NCI-H1417 (cell line): ENCODE measurements around the gene COL8A2.

Source experiments
- DNase-seq, 3 experiments: peaks; one replicate each; lab custom pipeline; 2025; lab: John Stamatoyannopoulos, UW

COL8A2 gene

DNA sequence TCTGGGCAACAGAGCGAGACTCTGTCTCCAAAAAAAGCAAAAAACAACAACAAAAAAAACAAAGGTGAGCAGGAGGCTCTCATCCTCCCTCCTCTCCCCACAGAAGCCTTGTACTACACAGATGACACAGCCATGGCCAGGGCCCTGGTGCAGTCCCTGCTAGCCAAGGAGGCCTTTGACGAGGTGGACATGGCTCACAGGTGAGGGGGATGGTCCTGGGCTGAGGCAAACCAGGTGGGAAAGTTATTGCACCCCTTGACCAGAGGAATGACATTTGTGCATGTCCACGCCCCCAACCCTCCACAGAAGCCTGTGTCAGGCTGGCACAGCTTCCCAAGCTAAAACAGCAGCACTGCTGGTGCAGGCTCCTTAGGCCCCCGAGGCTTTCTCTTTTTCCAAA is 33.9 kb downstream of the COL8A2 start:
- DNase-seq, result no peak

DNA sequence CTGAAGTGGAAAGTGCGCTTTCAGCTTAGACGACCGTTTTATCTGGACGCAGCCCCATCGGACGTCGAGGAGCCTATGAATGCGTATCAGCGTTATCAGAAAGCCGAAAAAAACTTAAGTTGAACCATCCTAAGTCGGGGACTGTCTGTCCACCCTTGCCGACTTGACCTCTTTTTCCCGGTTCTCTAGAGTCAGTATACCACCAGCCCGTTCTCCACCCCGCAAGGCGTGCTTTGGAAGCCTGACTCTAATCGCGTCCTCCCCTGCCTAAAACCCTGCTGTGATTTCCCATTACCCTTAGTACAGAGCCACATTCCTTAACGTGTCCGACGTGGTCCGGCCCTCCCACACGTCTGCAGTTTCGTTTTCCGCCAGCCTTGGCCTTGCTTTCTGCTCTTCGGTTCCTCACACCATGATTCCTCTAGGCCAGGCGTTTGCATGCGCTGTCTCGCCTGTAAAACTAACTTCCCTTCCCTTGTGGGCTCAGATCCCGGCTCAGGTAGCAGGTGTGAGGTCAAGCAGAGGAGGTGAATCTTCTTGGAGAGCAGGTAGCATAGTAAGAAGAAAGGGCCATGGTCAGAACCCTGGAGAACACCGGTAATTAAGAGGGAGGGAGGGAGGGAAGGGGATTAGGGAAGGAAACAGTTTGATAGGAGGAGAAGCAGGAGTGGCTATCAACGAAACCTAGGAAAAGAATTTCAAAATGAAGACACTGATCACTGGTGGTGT is 35.5 kb downstream of the COL8A2 start:
- no peak for DNase-seq

DNA sequence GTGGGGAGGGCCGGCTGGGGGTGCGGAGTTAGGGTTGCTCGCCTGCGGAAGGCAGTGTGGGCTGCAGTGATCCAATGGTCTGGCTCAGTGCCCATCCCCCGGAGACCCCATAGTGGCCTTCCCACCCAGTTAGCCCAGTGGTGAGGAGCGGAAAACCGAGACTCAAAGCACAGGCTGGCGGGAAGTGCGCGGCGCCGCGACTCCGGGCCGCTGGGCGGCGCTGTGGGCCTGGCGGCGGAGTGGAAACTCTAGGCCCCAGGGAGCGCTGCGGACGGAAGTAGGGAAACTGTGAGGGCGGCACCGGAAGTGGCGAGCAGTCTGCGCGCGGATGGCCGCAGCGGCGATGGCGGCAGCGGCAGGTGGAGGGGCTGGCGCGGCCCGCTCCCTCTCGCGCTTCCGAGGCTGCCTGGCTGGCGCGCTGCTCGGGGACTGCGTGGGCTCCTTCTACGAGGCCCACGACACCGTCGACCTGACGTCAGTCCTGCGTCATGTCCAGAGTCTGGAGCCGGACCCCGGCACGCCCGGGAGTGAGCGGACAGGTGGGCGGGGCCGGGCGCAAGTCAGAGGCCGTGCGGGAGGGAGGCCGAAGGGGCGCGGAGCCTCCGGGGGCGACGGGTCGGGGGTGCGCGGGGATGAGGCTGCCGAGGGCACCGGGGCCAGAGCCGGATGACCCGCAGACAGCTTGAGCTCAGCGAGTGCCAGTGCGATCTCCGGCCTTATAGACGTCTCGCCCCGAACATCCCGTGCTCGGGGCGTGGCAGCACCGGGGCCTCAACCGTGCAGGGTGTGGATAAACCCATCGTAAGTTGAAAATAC is 36.2 kb downstream of the COL8A2 start, which contains the start of gene ADPRS:
Gene ADPRS, plus strand, starts transcription at position 316 of the 816 bp plus-strand sequence. Its CDS starts 13 bp downstream, at position 329.
- DNase-seq, result peak; percentile 83 to 90 (median 87)

DNA sequence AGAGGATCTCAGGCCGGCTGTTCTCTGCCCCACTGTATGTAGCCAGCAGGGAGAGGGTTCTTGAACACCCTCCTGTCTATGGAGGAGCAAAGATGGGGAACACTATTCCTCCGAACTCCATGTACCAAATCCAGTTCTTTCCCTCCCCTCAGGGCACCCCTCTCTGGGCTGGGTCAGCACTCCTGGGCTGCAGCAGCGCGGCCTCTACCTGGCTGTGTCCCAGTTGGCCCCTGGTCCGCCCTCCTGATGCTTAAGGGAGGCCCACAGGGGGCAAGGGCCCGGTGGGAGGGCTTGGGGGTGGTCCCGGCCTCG is 36.8 kb downstream of the COL8A2 start:
- DNase-seq, result no peak

DNA sequence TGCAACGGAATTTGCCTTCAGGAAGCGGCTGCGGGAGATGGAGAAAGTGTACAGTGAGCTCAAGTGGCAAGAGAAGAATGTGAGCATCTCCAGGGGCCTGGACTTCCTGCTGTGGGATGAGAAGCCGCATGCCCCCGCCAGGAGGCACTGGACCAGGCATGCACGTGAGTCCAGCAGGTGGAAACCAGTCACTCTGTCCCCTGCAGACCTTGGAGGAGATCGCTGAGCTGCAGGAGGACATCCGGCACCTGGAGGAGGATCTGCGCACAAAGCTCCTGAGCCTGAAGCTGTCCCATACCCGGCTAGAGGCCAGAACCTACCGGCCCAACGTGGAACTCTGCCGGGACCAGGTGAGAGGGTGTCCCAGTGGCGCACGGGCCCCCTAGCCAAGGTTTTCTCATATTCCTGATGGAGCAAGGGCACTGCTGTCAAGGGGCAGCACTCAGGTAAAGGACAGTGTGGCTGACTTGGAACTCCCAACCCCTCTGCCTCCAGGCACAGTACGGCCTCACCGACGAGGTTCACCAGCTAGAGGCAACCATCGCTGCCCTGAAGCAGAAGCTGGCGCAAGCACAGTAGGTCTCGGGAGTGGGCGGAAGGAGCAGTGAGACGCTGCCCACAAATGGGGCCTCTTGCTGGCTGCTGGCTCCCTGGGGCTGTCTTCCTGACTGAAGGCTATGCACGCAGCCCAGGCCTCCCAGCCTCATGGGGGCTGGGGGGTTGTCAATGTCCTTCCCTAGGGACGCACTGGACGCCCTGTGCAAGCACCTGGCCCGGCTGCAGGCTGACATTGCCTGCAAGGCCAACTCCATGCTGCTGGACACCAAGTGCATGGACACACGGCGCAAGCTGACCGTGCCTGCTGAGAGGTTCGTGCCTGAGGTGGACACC is 37.5 kb downstream of the COL8A2 start:
- no peak for DNase-seq

DNA sequence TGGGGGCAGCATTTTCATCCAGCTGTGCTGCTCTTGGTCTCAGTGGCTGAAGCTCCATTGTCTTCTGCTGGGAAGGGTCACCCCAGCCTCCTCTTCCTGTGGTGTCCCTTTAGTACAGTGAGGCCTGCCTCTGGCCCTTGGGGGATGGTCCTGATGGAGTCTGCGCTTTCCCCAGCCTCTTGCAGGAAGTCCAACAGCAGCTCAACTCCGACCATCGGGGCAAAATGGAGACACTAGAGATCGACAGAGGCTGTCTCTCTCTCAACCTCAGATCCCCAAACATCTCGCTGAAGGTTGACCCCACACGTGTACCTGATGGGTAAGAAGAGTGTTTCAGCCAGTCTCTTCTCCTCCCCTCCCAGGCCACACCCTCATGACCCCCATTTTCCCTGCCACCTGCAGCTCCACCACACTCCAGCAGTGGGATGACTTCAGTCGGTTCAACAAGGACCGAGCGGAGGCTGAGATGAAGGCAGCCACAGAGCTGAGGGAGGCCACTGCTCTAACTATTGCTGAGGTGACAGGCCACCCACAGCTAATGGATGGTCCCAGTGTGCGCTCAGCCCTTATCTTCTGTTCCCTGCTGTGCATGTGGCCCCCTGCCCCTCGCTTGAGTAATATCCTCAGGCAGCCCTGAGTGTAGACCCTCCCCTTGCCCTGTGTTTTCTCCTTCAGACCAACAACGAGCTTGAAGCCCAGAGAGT is 38.3 kb downstream of the COL8A2 start:
- DNase-seq, result no peak

DNA sequence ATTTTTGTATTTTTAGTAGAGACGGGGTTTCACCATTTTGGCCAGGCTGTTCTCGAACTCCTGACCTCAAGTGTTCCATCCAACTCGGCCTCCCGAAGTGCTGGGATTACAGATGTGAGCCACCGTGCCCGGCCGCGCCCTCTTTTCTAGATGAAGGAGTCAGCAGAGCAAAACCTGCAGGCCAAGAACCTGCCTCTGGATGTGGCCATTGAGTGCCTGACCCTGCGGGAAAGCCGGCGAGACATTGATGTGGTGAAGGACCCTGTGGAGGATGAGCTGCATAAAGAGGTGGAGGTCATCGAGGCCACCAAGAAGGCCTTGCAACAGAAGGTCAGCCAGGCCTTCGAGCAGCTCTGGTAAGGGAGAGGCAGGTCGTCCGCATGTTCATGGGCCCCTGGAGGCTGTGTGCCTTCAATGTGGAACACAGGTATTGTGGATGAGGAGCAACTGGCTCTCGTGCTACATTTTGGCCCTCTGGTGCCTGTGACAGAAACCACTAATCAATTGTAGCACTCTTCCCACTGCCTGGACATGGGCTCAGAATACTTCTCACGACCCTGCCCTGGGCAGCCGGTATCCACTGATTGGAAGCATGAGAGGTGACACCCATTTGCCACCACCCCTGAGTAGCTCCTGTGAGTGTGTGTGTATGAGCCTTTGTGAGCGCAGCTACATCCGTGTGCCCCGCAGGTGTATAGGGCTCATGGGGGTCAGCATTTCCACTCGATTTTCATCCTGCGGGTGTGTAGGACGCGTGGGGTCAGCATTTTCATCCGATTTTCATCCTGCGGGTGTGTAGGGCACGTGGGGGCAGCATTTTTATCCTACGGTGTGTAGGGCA is 39.1 kb downstream of the COL8A2 start:
- no peak for DNase-seq

DNA sequence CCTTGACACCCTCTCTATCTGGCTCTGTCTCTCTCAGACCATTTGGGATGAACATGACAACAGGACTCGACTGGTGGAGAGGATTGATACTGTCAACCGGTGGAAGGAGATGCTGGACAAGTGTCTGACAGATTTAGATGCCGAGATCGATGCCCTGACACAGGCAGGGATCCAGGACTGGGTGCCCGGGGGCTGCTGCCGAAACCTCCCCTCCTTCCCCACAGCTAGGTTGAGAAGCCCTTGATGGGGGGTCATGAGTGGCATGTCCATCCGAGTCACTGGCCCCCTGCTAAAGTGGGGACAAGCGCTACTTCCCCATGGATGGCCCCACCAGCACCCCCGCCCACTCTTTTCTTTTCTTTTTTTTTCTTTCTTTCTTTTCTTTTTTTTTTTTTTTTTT is 39.9 kb downstream of the COL8A2 start:
- no peak for DNase-seq

DNA sequence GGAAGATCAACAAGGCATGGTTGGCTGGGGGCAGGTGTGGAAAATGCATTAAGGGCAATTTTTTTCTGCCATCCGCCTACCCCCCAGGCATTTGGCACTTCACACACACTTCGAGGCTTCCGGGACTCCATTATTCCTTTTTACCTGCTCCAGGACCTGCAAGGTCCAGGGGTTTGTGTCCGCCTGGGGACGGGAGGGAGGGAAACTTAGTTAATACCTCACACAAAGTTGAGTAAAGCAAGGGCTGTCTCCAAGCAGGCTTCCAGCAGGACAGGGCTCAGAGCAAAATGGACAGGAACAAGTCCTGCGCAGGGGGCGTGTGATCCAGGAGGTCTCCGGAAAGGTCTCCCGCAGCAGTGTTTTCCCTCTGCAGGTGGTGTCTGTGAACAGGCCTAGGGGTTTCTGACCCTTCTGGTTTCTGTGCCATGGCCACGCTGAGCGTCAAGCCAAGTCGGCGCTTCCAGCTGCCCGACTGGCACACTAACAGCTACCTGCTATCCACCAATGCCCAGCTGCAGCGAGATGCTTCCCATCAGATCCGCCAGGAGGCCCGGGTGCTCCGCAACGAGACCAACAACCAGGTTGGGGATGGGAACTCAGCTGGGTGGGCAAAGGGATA is 40.4 kb downstream of the COL8A2 start:
- DNase-seq, result peak in 1 of 3 experiments; percentile 85

DNA sequence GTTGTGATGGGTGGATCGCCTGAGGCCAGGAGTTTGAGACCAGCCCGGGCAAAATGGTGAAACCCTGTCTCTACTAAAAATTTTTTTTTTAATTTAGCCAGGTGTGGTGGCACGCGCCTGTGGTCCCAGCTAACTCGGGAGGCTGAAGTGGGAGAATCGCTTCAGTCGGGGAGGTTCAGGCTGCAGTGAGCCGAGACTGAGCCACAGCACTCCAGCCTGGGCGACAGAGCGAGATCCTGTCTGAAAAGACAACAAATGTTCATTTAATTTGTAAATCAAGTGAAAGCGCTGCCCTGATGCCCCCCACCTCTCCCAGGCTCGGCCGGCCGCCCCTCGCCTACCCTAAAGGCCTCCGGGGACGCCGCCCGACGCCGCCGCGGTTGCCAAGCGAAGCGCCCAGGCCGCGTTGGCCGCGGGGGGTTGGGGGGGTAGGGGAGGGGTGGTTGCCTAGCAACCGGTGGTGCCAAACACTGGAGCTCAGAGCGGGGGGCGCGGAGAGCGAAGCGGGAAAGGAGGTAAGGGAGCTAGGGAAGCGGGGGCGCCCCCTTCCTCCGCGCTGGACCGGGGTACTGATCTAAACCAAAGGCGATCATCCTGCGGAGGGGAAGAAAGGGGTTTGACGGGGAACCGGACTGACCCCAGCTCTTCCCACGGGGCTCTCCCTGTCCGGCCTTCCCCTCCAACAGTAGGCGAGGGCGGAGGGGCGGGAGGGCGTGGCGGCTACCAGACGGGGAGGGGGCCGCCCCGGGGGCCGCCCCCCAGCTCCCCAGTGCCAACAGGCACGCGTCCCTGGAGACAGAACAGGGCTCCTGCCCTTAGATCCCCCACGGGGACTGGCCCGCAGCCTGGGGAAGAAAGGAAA is 41.2 kb downstream of the COL8A2 start, which contains the start of gene TEKT2:
Gene TEKT2, plus strand, starts transcription at position 460 of the 862 bp plus-strand sequence. CDS start 828 bp downstream, outside the sequence.
- DNase-seq, result peak; percentile 82 to 95 (median 94)

DNA sequence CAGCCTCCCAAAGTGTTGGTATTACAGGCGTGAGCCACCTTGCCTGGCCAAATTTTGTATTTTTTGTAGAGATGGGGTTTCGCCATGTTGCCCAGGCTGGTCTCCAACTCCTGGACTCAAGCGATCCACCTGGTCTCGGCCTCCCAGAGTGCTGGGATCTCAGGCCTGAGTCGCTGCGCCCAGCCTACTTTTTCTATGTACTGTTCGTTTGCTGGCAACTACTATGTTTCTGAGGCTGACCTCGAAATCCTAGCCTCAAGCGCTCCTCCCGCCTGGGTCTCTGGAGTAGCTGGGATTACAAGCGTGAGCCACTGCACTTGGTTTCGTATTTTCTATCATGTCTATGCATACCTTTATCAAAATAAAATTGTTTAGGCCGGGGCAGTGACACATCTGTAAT is 41.8 kb downstream of the COL8A2 start:
- DNase-seq, result no peak

DNA sequence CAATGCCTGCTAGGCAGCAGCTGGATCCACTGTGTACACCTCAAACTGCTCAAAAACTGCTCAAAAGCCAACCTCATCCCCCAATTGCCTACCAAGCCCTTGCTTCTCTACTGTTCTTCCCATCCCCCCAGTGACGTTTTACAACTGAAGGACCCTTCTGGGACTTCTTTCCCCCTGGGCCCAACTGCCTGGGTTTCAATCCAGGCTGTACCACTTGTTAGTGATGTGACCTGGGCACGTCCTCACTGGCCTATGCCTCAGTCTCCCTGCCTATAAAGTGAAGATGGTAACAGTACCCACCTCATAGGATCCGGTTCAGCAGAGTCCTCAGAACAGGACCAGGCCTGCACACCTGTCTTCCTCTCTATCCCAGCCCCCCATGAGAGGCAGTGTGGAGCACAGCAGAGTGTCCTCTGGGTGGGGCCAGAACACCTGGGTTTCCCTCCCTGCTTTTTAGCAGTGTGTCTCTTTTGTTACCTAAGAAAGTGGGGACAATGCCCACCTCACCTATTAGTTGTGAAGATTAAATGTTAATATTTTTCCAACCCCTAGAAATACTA is 43.0 kb downstream of the COL8A2 start:
- DNase-seq, result peak in 1 of 3 experiments; percentile 32

DNA sequence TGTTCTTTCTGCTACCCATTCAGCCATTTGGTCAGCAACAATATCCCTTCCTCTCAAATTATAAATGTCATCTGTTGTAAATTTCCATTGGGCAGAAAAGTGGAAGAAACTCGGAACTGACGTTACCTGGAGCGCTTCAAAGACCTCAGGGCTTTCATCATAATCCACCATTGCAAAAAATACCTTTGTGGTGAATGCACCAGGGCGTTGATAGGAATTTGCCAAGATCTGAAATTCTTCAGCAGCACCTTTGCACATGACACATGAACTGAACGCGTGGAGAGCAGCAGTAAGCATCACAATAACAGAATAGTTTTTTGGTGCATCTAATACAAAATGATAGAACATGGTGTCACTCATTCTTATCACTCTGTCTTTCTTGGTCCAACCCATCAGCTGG is 44.2 kb downstream of the COL8A2 start:
- DNase-seq, result no peak

DNA sequence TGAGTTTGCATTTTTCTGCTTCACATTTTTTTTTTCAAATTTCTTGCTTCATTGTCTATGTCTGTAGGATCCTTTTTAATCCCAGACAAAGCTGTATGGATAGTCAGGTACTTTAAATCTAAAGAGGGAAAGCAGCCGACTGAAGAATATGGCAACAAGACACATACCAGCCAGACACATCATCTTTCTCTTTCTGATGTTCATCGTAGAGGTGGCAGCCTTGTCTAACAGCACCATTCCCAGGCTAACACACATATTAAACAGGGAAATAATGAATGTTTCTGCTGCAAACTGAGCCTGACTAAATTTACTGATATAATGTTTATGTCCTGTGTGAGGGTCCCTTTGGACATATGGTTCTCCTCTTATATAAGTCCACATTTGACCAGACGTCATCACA is 44.8 kb downstream of the COL8A2 start:
- DNase-seq, result no peak

DNA sequence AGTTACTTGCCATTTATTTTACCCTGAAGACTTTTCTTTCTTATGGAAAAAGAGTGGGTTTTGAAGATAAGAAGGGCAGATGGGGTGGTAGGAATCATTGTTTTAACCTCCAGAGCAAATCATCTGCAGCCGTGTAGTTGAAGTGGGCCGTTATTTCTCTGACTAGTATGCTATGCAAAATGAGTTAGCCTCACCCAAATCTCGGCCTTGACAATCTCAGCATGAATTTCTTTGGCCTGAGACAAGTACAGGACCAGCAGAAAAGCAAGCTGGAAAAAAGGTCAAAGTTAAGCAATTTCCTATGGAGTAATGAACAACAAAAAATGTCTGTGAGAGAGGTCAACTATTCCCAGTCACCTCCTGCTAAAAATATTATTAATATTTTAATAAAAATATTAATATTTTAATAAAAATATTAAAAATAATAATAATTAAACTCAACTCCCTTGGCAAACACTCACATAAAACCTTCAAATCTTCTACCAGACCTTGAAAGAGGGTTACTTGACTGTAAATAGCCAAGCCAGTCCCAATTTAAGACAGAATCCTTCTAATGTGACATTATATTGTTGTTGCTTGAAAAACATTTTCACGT is 47.9 kb downstream of the COL8A2 start:
- DNase-seq, result no peak

DNA sequence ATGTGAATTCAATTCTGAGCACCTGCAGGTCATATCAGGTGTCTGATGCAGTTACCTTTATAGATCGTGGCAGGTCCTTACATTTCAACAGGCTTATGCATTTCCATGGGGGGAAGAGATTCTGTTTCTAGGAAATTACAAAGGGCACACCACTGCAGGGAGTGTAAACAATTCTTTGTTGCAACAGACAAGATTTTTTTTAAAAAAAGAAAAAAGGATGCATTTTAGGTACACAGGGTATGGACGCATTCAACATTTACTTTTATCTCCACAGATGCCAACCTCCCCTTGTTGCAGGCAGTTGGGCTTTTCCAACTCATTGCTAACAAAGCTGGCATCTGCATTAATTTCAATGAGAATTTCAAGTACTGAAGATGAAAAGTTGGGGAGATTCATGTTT is 54.7 kb downstream of the COL8A2 start:
- peak; percentile 1 to 85 (median 15) for DNase-seq

DNA sequence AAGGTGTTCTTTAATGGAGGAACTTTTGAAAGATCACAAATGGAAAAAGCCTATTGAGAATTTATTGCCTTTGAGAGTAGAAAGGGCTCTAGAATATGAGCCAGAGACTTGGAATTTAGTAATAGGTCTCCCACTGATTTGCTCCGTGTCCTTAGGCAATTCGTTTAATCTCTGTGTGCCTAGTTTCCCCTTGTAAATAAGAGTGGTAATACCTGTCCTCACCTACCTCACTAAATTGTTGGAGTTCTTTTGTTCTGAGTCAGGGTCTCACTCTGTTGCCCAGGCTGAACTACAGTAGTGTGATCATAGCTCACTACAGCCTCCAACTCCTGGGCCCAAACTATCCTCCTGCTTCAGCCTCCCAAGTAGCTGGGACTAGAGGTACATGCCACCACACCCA is 56.2 kb downstream of the COL8A2 start:
- DNase-seq, result no peak

DNA sequence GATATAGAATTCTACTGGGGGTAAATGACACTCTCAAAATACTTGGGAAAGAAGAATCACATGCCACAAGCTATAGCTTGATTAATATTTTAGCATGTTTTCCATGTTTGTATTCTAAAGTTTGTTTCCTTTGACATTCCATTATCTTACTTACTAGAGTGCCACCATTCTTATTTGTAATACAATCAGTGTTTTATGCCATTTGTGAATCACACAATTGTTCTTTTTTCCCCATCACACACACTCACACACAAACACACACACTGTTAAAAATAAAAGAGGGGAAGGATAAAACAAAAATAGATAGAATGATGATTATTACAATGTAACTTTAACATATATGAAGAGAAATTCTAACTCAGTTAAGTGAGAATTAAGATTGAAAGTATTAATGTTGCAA is 57.2 kb downstream of the COL8A2 start:
- DNase-seq, result no peak

DNA sequence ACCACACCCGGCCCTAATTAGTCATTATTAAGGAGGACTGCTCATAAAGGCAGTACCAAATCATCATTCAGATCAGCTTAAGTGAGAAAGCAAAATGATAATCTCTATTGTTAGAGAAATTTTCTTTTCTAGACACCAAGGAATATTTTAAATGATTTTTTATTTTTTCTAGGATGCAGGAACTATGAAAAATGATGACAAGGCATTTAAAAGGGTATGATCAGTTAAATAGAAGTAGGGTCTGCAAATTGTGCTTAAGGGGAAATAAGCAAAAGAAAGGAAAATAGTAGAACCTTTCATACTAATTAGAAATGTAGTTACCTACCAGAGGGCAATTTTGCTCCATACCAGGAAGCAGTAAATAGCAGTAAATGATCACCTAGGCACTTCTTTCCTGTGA is 62.7 kb downstream of the COL8A2 start:
- no peak for DNase-seq
